GM08714 (cell line): ENCODE data around the gene TTLL5.
"Not testable (repeated sequence)": the region's sequence is repeated elsewhere in the genome, so short reads cannot be mapped to it uniquely, and the experiment has no call there.

Source experiments
- H3K4me3 ChIP-seq: fragments of 200-500 bp; sonication (Bioruptor generic); 2 replicates; pipeline ENCODE4 v1.5.1; 2014; ENCODE audit warnings: mild to moderate bottlenecking, low read length, inconsistent platforms
- ZNF274 ChIP-seq: IDR thresholded peaks from 2 replicates; pipeline ENCODE4 v1.6.1; 2012; ENCODE audit warnings: mild to moderate bottlenecking, low read depth, low read length

The TTLL5 gene

DNA sequence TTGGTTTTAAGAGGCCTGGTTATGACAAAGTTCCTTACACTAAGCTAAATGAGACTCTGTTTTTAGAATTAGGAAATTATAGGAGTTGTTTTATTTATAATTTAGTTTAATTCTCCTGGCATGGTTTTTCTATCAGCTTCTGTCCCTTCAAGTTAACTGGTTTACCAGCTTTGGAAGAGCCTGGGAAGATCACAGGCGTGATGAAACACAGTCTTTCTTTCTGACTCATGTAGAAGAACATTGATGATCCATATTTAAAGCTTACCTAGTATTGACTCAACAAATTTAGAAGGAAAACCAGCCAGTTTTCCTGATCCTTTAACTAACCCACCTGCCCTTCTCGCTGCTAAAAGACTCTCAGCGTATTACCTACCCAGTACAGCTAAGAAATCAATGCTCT lies 165.6 kb downstream of the TTLL5 start:
- TF ChIP-seq ZNF274: no peak
- no peak overlapping the region for H3K4me3 ChIP-seq

DNA sequence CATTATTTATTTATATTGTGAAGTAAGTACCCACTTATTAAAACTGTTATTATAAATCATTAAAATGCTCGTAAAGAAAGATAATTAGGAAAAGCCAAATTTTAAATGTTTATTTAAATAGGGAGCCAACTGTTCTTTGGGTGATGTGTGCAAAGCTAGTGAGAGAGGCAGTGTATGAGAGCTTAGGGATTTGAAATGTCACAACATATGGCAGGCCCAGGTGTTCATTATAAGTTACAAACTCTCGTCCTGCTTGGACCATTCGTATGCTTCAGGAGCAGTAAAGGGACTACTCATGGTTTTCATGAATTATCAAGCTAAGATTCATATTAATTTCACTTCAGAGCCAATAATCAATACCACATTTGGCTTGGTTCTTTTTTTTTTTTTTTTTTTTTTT lies 166.3 kb downstream of the TTLL5 start:
- H3K4me3 ChIP-seq: no peak overlapping the region
- TF ChIP-seq ZNF274: no peak

DNA sequence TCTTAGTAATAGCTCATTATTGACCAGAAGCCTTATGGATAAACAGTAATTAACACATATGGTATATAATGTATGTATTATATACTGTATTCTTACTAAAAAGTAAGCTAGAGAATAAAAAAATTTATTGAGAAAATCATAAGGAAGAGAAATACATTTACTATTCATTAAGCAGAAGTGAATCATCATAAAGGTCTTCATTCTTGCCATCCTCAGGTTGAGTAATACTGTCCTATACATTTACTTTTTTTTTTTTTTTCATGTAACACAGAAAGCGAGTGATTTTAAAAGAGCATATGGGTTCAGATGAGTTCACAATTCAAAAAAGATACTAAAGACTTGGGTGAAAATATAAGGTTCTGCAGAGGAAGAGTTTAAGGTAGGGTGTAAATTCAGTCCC lies 168.3 kb downstream of the TTLL5 start:
- no peak overlapping the region for H3K4me3 ChIP-seq
- TF ChIP-seq ZNF274: no peak

DNA sequence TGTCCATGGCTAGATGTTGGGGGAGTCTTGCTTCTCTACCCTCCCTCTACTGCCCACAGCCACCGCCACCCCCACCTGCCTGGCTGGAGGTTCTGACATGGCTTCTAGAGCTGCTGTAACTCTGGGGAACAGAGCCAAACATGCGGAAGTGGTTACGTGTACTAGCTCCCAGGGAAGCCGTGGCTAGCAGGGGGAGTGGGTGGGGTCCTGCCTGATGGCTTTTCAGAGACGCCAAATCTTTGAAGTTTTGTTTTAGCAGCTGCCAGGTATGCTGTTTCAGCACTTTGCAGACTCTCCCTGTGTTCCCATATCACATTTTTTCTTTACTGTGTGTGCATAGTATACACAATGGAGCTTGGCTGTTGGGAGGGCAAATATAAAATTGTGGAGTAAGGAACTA lies 170.4 kb downstream of the TTLL5 start:
- no peak overlapping the region for H3K4me3 ChIP-seq
- TF ChIP-seq ZNF274: no peak

DNA sequence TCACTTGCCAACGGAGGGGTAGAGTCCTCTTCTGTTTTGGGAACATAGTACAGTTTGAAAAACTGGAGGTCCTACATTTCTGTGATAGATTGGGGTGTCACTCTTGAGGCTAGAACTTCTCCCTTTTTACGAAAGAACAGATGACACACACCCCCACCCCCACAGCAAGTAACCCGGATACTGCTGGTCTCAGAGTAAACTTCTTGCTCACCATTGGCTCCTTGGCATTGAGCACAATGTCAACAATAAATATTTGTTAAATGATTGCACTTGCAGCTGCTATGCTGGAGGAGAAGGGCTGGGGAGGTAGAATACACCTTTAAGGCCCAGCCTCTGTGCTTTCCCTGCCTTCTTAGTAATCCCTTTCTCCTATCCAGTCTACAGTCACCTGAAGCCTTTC lies 170.9 kb downstream of the TTLL5 start:
- TF ChIP-seq ZNF274: no peak
- no peak overlapping the region for H3K4me3 ChIP-seq

DNA sequence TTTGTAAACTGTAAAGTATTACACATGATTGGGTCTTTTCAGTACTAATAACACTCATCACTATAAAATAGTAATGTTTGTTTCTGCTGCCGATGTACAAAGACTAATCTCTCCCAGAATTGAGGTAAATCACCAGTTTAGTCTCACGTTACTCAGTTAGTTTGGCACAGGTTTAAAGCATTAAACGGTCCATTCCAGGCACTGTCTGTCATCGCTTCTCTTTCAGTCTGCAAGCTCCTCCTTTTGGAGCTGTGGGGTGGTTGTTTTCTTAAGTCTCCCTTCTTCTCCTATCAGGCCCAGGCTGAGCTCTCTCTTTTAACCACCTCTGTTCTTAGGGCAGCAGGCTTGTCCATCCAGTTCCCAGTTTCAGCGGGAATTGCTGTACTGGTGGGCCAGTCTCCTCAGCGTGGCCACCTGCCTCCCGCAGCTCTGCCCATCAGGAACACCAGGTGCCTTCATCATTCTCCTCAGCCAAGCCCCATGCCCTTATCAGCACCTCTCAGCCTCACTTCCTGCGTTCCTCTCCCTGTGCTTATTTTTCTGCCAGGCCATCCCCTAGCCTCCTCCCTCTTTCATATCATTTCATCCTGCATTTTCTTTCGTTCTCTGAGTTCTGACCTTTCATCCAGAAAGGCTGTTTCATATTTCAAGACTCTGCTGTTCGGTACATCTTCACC lies 171.7 kb downstream of the TTLL5 start:
- no peak for TF ChIP-seq ZNF274
- H3K4me3 ChIP-seq: no peak overlapping the region

DNA sequence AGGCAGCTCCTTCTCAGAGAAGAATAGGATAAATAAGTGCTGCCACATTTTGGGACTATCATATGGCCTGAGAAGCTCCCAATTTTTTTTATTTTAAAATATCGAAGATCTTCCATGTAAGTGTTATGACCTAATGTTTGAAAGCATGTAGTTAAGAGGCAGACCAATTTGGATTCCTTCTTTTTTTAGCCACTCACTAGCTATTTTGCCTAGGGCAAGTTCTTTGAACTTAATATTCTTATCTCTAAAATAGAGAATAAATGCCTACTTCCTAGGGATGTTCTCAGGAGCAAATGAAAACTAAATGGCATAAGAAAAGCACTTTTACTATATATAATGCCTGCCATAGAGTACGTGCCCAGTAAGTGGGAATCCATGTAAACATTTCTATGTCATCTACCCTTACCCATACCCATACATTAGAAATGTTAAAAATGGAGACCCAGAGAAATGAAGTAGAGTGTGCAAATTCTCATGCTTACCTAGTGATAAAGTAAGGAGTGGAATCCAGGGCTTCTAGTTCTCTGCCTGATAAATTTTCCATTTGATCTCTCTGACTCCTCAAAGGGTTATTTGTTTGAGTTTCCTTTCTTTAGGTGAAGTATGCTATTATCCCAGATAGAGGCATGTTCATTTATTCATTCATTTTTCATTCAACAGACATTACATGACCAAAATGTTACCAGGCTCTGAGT lies 172.4 kb downstream of the TTLL5 start:
- TF ChIP-seq ZNF274: no peak
- no peak overlapping the region for H3K4me3 ChIP-seq

DNA sequence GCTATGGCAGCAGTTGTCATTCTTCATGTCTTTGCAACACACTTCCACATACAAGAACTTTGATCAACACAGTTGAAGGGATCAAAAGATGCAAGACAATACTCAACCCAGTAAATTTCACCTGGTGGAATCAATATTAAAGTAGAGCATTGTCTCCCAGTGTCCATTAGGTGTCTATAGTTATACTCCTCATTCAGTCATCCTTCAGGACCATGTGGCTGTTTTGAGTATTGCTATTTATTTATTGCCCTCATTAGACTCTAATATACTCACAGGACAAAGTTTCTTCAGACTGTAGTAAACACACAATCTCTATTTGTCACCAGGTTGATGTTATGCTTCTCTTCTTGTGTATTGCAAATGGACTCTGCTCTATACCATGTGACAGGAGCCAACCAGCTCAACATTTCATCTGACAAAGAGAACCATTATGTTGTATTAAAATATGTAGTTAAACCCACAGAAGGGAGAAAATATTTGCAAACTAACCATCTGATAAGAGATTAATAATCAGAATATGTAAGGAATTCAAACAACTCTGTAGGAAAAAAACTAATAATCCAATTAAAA lies 174.2 kb downstream of the TTLL5 start:
- TF ChIP-seq ZNF274: no peak
- no peak overlapping the region for H3K4me3 ChIP-seq

DNA sequence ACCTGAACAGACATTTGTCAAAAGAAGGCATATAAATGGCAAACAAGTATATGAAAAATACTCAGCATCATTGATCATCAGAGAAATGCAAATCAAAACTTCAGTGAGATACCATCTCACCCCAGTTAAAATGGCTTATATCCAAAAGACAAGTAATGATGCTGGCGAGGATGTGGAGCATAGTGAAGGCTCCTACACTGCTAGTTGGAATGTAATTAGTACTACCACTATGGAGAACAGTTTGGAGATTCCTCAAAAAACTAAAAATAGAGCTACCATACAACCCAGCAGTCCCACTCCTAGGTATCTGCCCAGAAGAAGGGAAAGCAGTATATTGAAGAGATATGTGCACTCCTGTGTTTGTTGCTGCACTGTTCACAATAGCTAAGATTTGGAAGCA lies 174.7 kb downstream of the TTLL5 start:
- TF ChIP-seq ZNF274: no peak
- H3K4me3 ChIP-seq: no peak overlapping the region

DNA sequence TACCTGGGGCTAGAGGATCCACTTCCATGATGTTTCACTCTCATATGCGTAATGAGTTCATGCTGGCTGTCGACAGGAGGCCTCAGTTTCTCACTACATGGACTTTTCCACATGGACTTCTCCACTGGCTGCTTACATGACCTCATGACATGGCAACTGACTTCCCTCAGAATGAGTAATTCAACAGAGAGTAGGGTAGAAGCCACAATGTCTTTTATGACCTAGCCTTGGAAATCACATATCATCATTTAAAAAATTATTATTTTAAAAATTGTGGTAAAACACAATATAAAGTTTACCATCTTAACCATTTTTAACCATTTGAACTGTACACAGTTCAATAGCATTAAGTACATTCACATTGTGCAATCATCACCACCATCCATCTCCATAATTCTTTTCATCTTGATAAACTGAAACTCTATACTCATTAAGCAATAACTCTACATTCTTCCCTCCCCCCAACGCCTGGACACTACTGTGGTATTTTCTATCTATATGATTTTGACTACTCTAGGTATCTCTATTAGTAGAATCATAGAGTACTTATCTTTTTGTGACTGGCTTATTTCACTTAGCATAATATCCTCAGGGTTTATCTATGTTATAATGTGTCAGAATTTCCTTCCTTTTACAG lies 176.2 kb downstream of the TTLL5 start:
- no peak overlapping the region for H3K4me3 ChIP-seq
- TF ChIP-seq ZNF274: no peak

DNA sequence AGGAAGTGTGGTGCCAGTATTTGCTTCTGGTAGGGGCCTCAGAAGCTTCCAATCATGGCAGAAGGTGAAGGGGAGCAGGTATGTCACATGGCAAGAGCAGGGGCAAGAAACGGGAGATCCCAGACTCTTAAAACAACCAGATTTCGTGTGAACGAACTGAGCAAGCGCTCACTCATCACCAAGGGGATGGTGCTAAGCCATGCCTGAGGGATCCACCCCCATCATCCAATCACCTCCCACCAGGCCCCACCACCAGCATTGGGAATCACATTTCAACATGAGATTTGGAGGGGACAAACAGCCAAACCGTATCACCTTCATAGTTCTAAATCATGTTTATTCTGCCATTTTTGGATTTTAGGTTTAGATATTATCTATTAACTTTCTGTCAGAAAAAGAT lies 179.9 kb downstream of the TTLL5 start:
- TF ChIP-seq ZNF274: no peak
- no peak overlapping the region for H3K4me3 ChIP-seq

DNA sequence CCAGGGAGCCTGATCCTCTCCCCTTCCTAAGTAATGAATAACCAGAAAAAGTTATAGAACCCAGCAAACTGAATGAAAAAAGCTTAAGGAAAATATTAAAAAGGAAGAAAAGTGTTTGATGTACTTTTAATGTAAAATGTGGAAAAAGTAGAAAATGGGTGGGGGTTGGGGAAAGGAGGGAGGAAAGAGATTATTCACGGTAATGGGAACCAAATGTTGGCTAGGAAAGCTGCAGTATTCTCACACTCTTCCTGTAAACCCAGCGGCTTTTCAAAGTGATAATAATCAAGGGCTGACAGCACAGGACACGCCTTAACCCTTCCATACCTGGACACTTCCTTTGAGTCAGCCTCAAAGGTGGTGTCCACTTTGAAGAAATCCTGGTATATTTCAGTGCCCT lies 181.5 kb downstream of the TTLL5 start:
- TF ChIP-seq ZNF274: no peak

DNA sequence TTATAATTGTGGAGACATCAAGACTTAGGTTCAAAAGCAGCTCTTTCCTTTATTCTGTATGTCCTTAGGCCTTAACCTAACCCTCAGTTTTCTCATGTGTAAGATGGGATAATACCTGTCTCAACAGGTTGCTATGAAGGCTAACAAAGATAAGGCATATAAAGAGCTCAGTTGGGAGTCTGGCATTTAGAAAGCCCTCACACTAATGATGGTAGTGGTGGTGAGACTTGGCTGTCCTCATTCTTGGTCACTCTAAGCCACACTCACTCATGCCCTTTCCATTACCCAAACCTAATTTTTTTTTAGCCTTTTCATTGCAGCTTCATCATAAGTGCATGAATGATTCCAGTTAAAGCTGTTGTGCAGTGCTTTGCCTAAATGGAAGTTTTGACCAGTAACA lies 183.4 kb downstream of the TTLL5 start:
- no peak for TF ChIP-seq ZNF274
- H3K4me3 ChIP-seq: no peak overlapping the region

More for the DNA sequence above, 181.5 kb downstream of the TTLL5 start:
- H3K4me3 ChIP-seq: no peak overlapping the region

DNA sequence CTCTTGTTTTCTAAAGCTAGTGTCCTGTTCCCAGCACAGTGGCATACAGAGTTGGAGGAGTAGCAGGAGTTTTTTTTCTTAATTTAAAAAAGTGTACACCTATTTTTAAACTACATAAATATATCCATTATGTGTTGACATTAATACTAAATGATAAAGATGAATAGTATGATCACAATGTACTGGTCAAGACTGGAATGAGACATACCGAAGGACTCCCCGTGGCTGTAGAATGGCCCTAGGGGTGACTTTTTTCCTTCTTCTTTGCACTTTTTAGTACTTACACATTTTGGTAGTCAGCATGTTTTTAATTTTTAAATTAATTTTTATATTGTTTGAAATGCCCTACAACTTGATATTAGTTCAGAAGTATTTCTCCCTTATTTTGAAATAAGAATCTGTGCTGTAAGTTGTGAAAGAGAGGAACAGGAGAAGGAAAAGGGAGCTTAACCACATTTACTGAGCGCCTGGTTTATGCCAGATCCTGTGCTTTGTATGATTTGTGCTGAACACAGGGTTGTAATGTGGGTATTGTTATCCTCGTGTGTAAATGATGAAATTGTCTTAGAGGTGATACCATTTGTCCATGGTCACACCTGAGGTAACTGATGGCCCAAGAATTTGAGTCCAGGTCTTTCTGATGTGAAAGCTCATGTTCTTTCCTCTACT lies 184.2 kb downstream of the TTLL5 start:
- H3K4me3 ChIP-seq: no peak overlapping the region
- no peak for TF ChIP-seq ZNF274

DNA sequence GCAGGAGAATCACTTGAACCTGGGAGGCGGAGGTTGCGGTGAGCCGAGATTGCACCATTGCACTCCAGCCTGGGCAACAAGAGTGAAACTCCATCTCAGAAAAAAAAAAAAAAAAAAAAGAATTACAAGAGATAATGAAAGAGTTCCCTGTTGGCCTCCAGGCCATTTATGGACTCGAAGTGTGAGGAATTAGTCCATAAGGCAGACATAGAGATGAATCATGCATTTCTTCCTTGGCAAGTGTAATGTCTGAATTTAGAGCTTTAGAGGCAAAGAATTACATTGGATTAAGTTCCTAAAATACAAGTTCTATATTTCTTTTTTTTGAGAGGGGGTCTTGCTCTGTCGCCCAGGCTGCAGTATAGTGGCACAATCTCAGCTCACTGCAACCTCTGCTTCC lies 185.6 kb downstream of the TTLL5 start:
- H3K4me3 ChIP-seq: not testable (repeated sequence)

DNA sequence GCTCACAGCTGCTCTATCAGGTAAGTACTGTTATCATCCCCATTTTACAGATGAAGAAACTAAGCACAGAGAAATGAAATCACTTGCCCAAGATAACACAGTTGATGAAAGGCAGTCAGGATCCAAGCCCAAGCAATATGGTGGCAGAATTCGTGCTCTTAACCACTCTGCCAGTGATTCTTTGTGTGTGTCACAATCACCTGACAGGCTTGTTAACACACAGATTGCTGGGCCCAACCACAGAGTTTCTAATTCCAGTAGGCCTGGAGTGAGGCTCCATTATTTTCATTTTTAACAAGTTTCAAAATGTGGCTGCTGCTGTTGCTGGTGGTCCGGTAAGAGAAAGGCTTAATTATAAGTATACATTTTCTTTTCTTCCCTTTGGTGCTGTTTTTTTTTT lies 186.5 kb downstream of the TTLL5 start:
- no peak overlapping the region for H3K4me3 ChIP-seq
- no peak for TF ChIP-seq ZNF274
